A172 (cell line): Measurements from ENCODE around the gene SORBS1. TPM values are rescaled to one million over a fixed set of nuclear protein-coding genes. Genes with fewer than 3 reads are reported as not detected.

ENCODE experiments used
- DNase-seq: peaks from one replicate; pipeline ENCODE4 v3.0.0-alpha.2; 2015; ENCODE audit warnings: low spot score
- total RNA-seq: library from RNA; depleted of rRNA; stranded (reverse); fragments of >200 nt; shearing (Covaris generic); gene quantifications from 2 replicates; pipeline ENCODE4 v1.2.3, GENCODE V29; 2014

The SORBS1 gene
- total RNA-seq, 1 experiment from 2014 or later, result 2.5 TPM

- DNase-seq, result peak; percentile 75
These were observed 239.4 kb downstream of the SORBS1 start for GRCh38 chr10:95321554-95322301.

- no peak for DNase-seq
These were observed 241.9 kb downstream of the SORBS1 start for GRCh38 chr10:95319239-95319638.

GRCh38 chr10:95315509-95315908 is 245.7 kb downstream of the SORBS1 start:
- DNase-seq, result no peak

GRCh38 chr10:95314192-95314918 is 246.8 kb downstream of the SORBS1 start:
- DNase-seq, result no peak

GRCh38 chr10:95312986-95313495 is 248.1 kb downstream of the SORBS1 start:
- no peak for DNase-seq

- DNase-seq, result peak; percentile 44
These were observed 248.9 kb downstream of the SORBS1 start for GRCh38 chr10:95312257-95312656.

- no peak for DNase-seq
These were observed 251.2 kb downstream of the SORBS1 start for GRCh38 chr10:95309958-95310357.

- DNase-seq, result peak; percentile 98
These were observed 252.5 kb downstream of the SORBS1 start for GRCh38 chr10:95308389-95309302.

GRCh38 chr10:95306851-95307250 is 254.3 kb downstream of the SORBS1 start:
- DNase-seq, result no peak

GRCh38 chr10:95306318-95306650 is 254.9 kb downstream of the SORBS1 start:
- no peak for DNase-seq

- DNase-seq, result no peak
These were observed 255.4 kb downstream of the SORBS1 start for GRCh38 chr10:95305606-95306317.

GRCh38 chr10:95304976-95305375 is 256.2 kb downstream of the SORBS1 start:
- DNase-seq, result no peak

GRCh38 chr10:95304463-95304862 is 256.7 kb downstream of the SORBS1 start:
- DNase-seq, result no peak

- no peak for DNase-seq
These were observed 257.2 kb downstream of the SORBS1 start for GRCh38 chr10:95303950-95304349.

GRCh38 chr10:95303535-95303934 is 257.6 kb downstream of the SORBS1 start:
- peak; percentile 28 for DNase-seq

GRCh38 chr10:95300022-95300539 is 261.1 kb downstream of the SORBS1 start:
- DNase-seq, result no peak

GRCh38 chr10:95297402-95297801 is 263.8 kb downstream of the SORBS1 start:
- no peak for DNase-seq

- no peak for DNase-seq
These were observed 264.4 kb downstream of the SORBS1 start for GRCh38 chr10:95296764-95297163.

GRCh38 chr10:95295031-95295755 is 266.0 kb downstream of the SORBS1 start:
- DNase-seq, result no peak

- no peak for DNase-seq
These were observed 267.5 kb downstream of the SORBS1 start for GRCh38 chr10:95293631-95294030.
